DOHH2 (cell line): Measurements from ENCODE around the gene ELOVL5.

Source experiments
- H3F3A ChIP-seq: fragments of 200-600 bp; sonication (generic), shearing (Covaris generic); 2 replicates; pipeline ENCODE4 v1.6.0; 2016; ENCODE audit warnings: antibody characterized with exemption, mild to moderate bottlenecking; ENCODE audit not compliant: control insufficient read depth, insufficient read depth
- H3K27ac ChIP-seq: fragments of 200-600 bp; sonication (generic); 2 replicates; pipeline ENCODE4 v1.5.1; 2014; ENCODE audit warnings: low read depth, mild to moderate bottlenecking, low read length, moderate library complexity
- H3K27me3 ChIP-seq: fragments of 200-600 bp; sonication (generic); 2 replicates; pipeline ENCODE4 v1.6.1; 2014; ENCODE audit warnings: mild to moderate bottlenecking, low read length, mixed read lengths; ENCODE audit not compliant: control insufficient read depth
- H3K36me3 ChIP-seq: fragments of 200-600 bp; sonication (generic); 2 replicates; pipeline ENCODE4 v1.6.1; 2014; ENCODE audit warnings: mild to moderate bottlenecking, low read length, moderate library complexity, mixed read lengths; ENCODE audit not compliant: control insufficient read depth
- H3K4me1 ChIP-seq: fragments of 200-600 bp; sonication (generic); 2 replicates; pipeline ENCODE4 v1.6.1; 2014; ENCODE audit warnings: mild to moderate bottlenecking, low read length, mixed read lengths; ENCODE audit not compliant: control insufficient read depth
- H3K4me2 ChIP-seq: fragments of 200-600 bp; sonication (generic); 2 replicates; pipeline ENCODE4 v1.6.0; 2014; ENCODE audit warnings: mild to moderate bottlenecking, low read length, moderate library complexity
- H3K4me3 ChIP-seq: fragments of 200-600 bp; sonication (generic); 2 replicates; pipeline ENCODE4 v1.5.1; 2014; ENCODE audit warnings: mild to moderate bottlenecking, low read length, mixed read lengths
- H3K79me2 ChIP-seq: fragments of 200-600 bp; sonication (generic); 2 replicates; pipeline ENCODE4 v1.6.1; 2014; ENCODE audit warnings: mild to moderate bottlenecking, low read length, mixed read lengths; ENCODE audit not compliant: control insufficient read depth
- H3K9me2 ChIP-seq: fragments of 200-600 bp; sonication (generic); replicated peaks from 2 replicates; pipeline ENCODE4 v1.6.1; 2014; ENCODE audit warnings: mild to moderate bottlenecking, low read length, mixed read lengths; ENCODE audit not compliant: control insufficient read depth
- H3K9me3 ChIP-seq: fragments of 200-600 bp; sonication (generic); 2 replicates; pipeline ENCODE4 v1.6.1; 2014; ENCODE audit warnings: antibody characterized with exemption, low read length, mixed read lengths; ENCODE audit not compliant: control insufficient read depth, insufficient read depth
- H4K20me1 ChIP-seq: fragments of 200-600 bp; sonication (generic); 2 replicates; pipeline ENCODE4 v1.6.0; 2014; ENCODE audit warnings: low read depth, mild to moderate bottlenecking, antibody characterized with exemption, low read length, moderate library complexity; ENCODE audit not compliant: control insufficient read depth, insufficient read depth
- CTCF ChIP-seq: fragments of 200-600 bp; sonication (generic); IDR thresholded peaks from one replicate; pipeline ENCODE4 v1.5.1; 2014; ENCODE audit warnings: antibody characterized with exemption, mild to moderate bottlenecking, low read depth, low read length; ENCODE audit not compliant: poor library complexity, severe bottlenecking
- EZH2phosphoT487 ChIP-seq: fragments of 200-600 bp; sonication (generic); IDR thresholded peaks from 2 replicates; pipeline ENCODE4 v1.6.1; 2017; ENCODE audit warnings: borderline replicate concordance, mild to moderate bottlenecking, antibody characterized with exemption, low read length, moderate library complexity, mixed read lengths

The ELOVL5 gene

GRCh38 chr6:53263917-53264316, 84.8 kb downstream of the ELOVL5 start:
- H3K9me2 ChIP-seq, result no peaks in the 10 kb centered on the region
- no peaks in the 10 kb centered on the region for H3K9me3 ChIP-seq
- H3K36me3 ChIP-seq, result peaks cover 87% of the 10 kb centered on the region
- no peak overlapping the region for H3K27ac ChIP-seq
- no peaks in the 10 kb centered on the region for H3F3A ChIP-seq
- no peaks in the 10 kb centered on the region for H3K79me2 ChIP-seq
- no peaks in the 10 kb centered on the region for H3K27me3 ChIP-seq
- no peak overlapping the region for H3K4me3 ChIP-seq
- TF ChIP-seq CTCF (no peak), EZH2phosphoT487 (no peak)
- H3K4me2 ChIP-seq, result no peak overlapping the region
- no peaks in the 10 kb centered on the region for H4K20me1 ChIP-seq
- peaks cover 9% of the 10 kb centered on the region for H3K4me1 ChIP-seq

- no peaks in the 10 kb centered on the region; the same call in 1 of the 2 replicates for H3K4me1 ChIP-seq
- TF ChIP-seq CTCF (no peak), EZH2phosphoT487 (no peak)
- no peaks in the 10 kb centered on the region for H3K79me2 ChIP-seq
- H3K27me3 ChIP-seq, result no peaks in the 10 kb centered on the region
- no peaks in the 10 kb centered on the region for H3F3A ChIP-seq
- no peak overlapping the region for H3K4me3 ChIP-seq
- no peaks in the 10 kb centered on the region for H3K9me2 ChIP-seq
- no peak overlapping the region for H3K4me2 ChIP-seq
- H3K36me3 ChIP-seq, result peaks cover 48% of the 10 kb centered on the region
- no peak overlapping the region for H3K27ac ChIP-seq
- 0 out of 2 replicates have a peak, but pooled peaks cover 6% of the 10 kb centered on the region for H4K20me1 ChIP-seq
- H3K9me3 ChIP-seq, result no peaks in the 10 kb centered on the region
These were observed 88.7 kb downstream of the ELOVL5 start for GRCh38 chr6:53259860-53260580.

- Histone ChIP-seq H3K4me2 (no peak overlapping the region), H3K36me3 (peaks cover 35% of the 10 kb centered on the region)
These were observed 90.0 kb downstream of the ELOVL5 start for GRCh38 chr6:53258774-53259155.

More at GRCh38 chr6:53258774-53259155, 90.0 kb downstream of the ELOVL5 start:
- H3K79me2 ChIP-seq, result no peaks in the 10 kb centered on the region
- no peaks in the 10 kb centered on the region for H3K27me3 ChIP-seq
- no peaks in the 10 kb centered on the region for H3K9me3 ChIP-seq
- H3K27ac ChIP-seq, result no peak overlapping the region
- 0 out of 2 replicates have a peak, but pooled peaks cover 6% of the 10 kb centered on the region for H4K20me1 ChIP-seq
- H3K9me2 ChIP-seq, result no peaks in the 10 kb centered on the region
- no peaks in the 10 kb centered on the region for H3F3A ChIP-seq
- TF ChIP-seq EZH2phosphoT487 (no peak), CTCF (no peak)
- no peaks in the 10 kb centered on the region for H3K4me1 ChIP-seq
- H3K4me3 ChIP-seq, result no peak overlapping the region
